DMS53 treated with DMSO at 0.1 percent for 48 hours (cell line): ENCODE measurements around the gene TMEM35B.
"Not testable (repeated sequence)": the region's sequence is repeated elsewhere in the genome, so short reads cannot be mapped to it uniquely, and the experiment has no call there.

Experiments used
- DNase-seq: peaks from one replicate; lab custom pipeline; 2025; ENCODE audit not compliant: unreplicated experiment; lab: John Stamatoyannopoulos, UW

The TMEM35B gene

GRCh38 chr1:34976384-34977209, 8.6 kb downstream of the TMEM35B start:
- no peak for DNase-seq

- DNase-seq = no peak
Observed at GRCh38 chr1:34975771-34976170, 9.4 kb downstream of the TMEM35B start.

- no peak for DNase-seq
Observed at GRCh38 chr1:34975338-34975737, 9.8 kb downstream of the TMEM35B start.

DNA sequence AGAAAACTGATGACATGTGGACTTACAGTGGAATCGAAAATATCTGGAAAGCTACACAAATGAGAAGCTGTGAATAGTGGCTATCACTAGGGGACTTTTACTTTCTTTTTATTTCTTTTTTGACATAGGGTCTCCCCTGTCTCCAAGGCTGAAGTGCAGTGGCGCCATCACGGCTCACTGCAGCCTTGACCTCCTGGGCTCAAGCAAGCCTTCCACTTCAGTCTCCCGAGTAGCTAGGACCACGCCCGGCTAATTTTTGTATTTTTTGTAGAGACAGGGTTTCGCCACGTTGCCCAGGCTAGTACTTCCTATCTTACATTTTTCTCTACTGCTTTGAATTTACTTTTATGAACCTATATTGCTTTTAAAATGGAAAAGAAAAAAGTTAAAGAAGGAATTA, 10.5 kb downstream of the TMEM35B start:
- no peak for DNase-seq

- DNase-seq = no peak
Observed at GRCh38 chr1:34973326-34973725, 11.8 kb downstream of the TMEM35B start.

GRCh38 chr1:34970829-34971228, 14.3 kb downstream of the TMEM35B start:
- DNase-seq = peak; percentile 83

GRCh38 chr1:34970220-34970735, 14.9 kb downstream of the TMEM35B start:
- no peak for DNase-seq

- not testable (repeated sequence) for DNase-seq
Observed at GRCh38 chr1:34968297-34968696, 16.9 kb downstream of the TMEM35B start.

- not testable (repeated sequence) for DNase-seq
Observed at GRCh38 chr1:34967672-34968071, 17.5 kb downstream of the TMEM35B start.

GRCh38 chr1:34965597-34965996, 19.6 kb downstream of the TMEM35B start:
- DNase-seq = no peak

DNA sequence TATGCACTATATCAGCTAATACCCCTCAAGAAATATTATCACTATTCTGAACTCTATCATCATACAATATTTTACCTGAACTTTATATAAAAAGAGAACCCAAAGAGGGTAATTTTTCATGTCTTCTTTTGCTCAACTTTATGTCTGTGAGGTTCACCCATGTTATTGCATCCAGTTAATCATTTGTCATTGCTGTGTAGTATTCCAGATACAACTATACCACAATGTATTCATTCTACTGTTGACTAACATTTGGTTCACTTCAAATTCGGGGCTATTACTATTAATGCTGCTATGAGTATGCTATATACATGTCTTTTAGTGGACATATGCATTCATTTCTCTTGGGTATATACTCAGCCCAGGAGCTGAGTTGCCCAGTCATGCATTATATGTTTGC, 34.7 kb downstream of the TMEM35B start:
- DNase-seq = no peak

DNA sequence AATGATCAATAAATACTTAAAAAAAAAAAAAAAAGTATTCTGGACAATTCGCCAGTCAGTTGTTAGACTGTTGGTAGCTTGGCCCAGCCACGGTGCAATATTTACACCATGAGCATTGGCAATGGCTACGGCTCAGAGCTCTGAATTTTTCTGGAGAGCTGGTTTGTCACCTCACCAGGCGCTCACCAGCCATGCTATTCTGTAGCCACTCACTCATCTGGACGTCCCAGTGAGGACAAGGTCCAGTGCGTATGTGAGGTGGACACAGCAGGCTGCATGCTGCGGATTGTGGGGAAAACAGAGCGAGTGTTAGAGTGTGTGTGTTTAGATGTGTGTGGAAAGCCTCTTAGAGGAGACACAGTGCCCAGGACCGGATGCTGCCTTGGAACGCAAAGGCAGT, 36.4 kb downstream of the TMEM35B start:
- not testable (repeated sequence) for DNase-seq

GRCh38 chr1:34947641-34948314, 37.4 kb downstream of the TMEM35B start:
- not testable (repeated sequence) for DNase-seq

DNA sequence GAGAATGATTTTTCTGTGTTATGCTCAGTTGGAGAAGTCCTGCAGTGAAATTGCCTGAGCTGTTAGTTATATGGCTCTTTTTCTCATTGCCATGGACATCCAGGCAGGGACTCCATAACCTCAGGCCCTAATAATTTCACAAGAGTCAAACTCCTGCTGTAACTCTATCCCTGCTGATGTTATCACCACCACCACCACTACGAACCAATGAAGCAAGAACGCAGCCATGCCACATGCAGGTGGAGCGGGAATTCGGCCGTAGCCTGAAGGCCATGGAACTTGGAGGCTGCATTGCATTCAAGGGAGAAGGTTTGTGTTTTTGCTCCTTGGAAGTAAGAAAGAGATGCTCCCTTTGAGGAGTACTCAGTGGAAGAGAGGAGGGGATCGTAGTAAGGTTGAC, 38.9 kb downstream of the TMEM35B start:
- DNase-seq = no peak

GRCh38 chr1:34941798-34942197, 43.3 kb downstream of the TMEM35B start:
- not testable (repeated sequence) for DNase-seq
